SU-DHL-6 (cell line): ENCODE measurements around the gene EIF2S3.
"Not testable (repeated sequence)": the region's sequence is repeated elsewhere in the genome, so short reads cannot be mapped to it uniquely, and the experiment has no call there.

Experiments
- H2AFZ ChIP-seq: fragments of 200-600 bp; sonication (generic); 2 replicates; pipeline ENCODE4 v1.6.1; 2014; ENCODE audit warnings: low read depth, mild to moderate bottlenecking, moderate library complexity, mixed read lengths, antibody characterized with exemption, low read length; ENCODE audit not compliant: severe bottlenecking
- H3F3A ChIP-seq: fragments of 200-600 bp; shearing (Covaris generic); 2 replicates; pipeline ENCODE4 v1.6.0; 2016; ENCODE audit warnings: antibody characterized with exemption, mild to moderate bottlenecking; ENCODE audit not compliant: insufficient read depth
- H3K27ac ChIP-seq: fragments of 200-600 bp; sonication (generic); 2 replicates; pipeline ENCODE4 v1.5.1; 2016; ENCODE audit warnings: low read depth, mild to moderate bottlenecking, low read length, moderate library complexity, mixed read lengths
- H3K27me3 ChIP-seq: fragments of 200-600 bp; sonication (generic), shearing (Covaris generic); 2 replicates; pipeline ENCODE4 v1.6.0; 2014; ENCODE audit warnings: mild to moderate bottlenecking, low read length
- H3K36me3 ChIP-seq: fragments of 200-600 bp; sonication (generic); 2 replicates; pipeline ENCODE4 v1.6.1; 2014; ENCODE audit warnings: mild to moderate bottlenecking, low read length, mixed read lengths
- H3K4me2 ChIP-seq: fragments of 300-600, 200-600 bp; shearing (Covaris generic), sonication (generic); 2 replicates; pipeline ENCODE4 v1.6.0; 2014; ENCODE audit warnings: low read length, low read depth, mild to moderate bottlenecking; ENCODE audit not compliant: poor library complexity, severe bottlenecking
- H3K4me3 ChIP-seq: fragments of 200-600 bp; sonication (generic); 2 replicates; pipeline ENCODE4 v1.5.1; 2014; ENCODE audit warnings: antibody characterized with exemption, low read length, mild to moderate bottlenecking, mixed read lengths; ENCODE audit not compliant: insufficient read depth, poor library complexity, severe bottlenecking
- H3K79me2 ChIP-seq: fragments of 200-600 bp; sonication (generic); 2 replicates; pipeline ENCODE4 v1.6.1; 2014; ENCODE audit warnings: mild to moderate bottlenecking, low read length, moderate library complexity; ENCODE audit not compliant: insufficient read depth
- H3K9ac ChIP-seq: fragments of 200-600 bp; sonication (generic); 2 replicates; pipeline ENCODE4 v1.7.0; 2014; ENCODE audit warnings: mild to moderate bottlenecking, low read length
- H3K9me2 ChIP-seq: fragments of 200-600 bp; sonication (generic); replicated peaks from 2 replicates; pipeline ENCODE4 v1.6.1; 2014; ENCODE audit warnings: low read length; ENCODE audit not compliant: insufficient read depth
- H3K9me3 ChIP-seq: fragments of 200-600 bp; sonication (generic); 2 replicates; pipeline ENCODE4 v1.6.1; 2014; ENCODE audit warnings: low read length, mixed read lengths; ENCODE audit not compliant: insufficient read depth
- H4K20me1 ChIP-seq: fragments of 200-600 bp; sonication (generic); 2 replicates; pipeline ENCODE4 v1.6.1; 2014; ENCODE audit warnings: low read depth, mild to moderate bottlenecking, antibody characterized with exemption, low read length, moderate library complexity, mixed read lengths
- EZH2phosphoT487 ChIP-seq: fragments of 200-600 bp; sonication (generic), shearing (Covaris generic); conservative IDR thresholded peaks from 2 replicates; pipeline ENCODE4 v1.6.1; 2018; ENCODE audit warnings: mild to moderate bottlenecking, antibody characterized with exemption, low read length, moderate library complexity, mixed read lengths
- TF ChIP-seq, protein P1 (sequence below): fragments of 200-600 bp; sonication (generic); IDR thresholded peaks from one replicate; pipeline ENCODE4 v1.5.1; 2017; ENCODE audit warnings: antibody characterized with exemption, mild to moderate bottlenecking, low read length, moderate library complexity; ENCODE audit not compliant: insufficient read depth, poor library complexity, severe bottlenecking

Gene EIF2S3

DNA sequence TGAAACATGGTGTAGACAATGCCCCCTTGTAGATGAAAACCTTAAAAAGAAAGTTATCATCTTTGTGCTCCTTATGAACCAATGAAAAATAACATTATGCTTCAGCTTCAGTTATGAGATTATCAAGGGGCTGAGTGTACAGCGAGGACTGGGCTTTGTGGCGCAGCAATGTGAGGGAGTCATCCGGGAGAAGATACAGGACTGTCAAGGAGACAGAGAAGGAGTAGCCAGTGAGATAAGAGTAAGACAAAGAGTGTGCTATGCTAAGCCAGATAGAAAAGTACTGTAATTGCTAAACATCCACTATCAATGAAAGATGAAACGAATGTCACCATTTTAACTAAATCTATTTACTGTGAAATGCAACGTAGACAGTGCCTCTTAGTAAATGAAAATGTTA, 24.2 kb upstream of the EIF2S3 start:
- no peaks in the 10 kb centered on the region for H3K36me3 ChIP-seq
- H3K4me2 ChIP-seq = no peak overlapping the region
- H3K79me2 ChIP-seq = no peaks in the 10 kb centered on the region
- no peak overlapping the region for H2AFZ ChIP-seq
- H3K9me2 ChIP-seq = no peaks in the 10 kb centered on the region
- TF ChIP-seq EZH2phosphoT487 = no peak
- TF ChIP-seq, protein P1, sequence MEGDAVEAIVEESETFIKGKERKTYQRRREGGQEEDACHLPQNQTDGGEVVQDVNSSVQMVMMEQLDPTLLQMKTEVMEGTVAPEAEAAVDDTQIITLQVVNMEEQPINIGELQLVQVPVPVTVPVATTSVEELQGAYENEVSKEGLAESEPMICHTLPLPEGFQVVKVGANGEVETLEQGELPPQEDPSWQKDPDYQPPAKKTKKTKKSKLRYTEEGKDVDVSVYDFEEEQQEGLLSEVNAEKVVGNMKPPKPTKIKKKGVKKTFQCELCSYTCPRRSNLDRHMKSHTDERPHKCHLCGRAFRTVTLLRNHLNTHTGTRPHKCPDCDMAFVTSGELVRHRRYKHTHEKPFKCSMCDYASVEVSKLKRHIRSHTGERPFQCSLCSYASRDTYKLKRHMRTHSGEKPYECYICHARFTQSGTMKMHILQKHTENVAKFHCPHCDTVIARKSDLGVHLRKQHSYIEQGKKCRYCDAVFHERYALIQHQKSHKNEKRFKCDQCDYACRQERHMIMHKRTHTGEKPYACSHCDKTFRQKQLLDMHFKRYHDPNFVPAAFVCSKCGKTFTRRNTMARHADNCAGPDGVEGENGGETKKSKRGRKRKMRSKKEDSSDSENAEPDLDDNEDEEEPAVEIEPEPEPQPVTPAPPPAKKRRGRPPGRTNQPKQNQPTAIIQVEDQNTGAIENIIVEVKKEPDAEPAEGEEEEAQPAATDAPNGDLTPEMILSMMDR = no peak
- no peak overlapping the region for H3K4me3 ChIP-seq
- H3F3A ChIP-seq = peaks cover 8% of the 10 kb centered on the region; the same call in 1 of the 2 replicates
- H3K27ac ChIP-seq = no peak overlapping the region
- H3K9me3 ChIP-seq = no peaks in the 10 kb centered on the region
- no peaks in the 10 kb centered on the region for H4K20me1 ChIP-seq
- H3K27me3 ChIP-seq = no peaks in the 10 kb centered on the region
- H3K9ac ChIP-seq = no peak overlapping the region

DNA sequence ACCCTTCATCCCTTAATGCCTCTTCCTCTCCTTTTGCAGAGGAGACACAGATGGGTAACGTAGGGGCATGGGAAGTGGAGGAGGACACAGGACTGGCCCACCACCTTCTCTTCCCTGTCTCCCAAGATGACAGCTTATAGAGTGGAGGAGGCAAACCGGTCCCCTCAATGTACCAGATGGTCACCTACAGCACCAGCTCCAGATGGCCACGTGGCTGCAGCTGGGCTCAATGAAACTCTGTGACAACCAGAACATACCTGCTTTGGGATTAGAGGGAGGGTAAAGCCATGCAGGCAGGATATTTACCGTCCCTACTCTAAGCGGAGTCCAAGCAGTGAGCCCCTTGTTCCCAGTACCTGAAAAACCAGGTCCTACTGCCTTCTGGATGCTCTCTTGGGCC, 20.3 kb upstream of the EIF2S3 start:
- H3K27me3 ChIP-seq = no peaks in the 10 kb centered on the region
- no peak overlapping the region for H3K9ac ChIP-seq
- H3K36me3 ChIP-seq = no peaks in the 10 kb centered on the region
- H3K4me2 ChIP-seq = no peak overlapping the region
- no peaks in the 10 kb centered on the region for H3K79me2 ChIP-seq
- H3K4me3 ChIP-seq = no peak overlapping the region
- no peaks in the 10 kb centered on the region for H3K9me2 ChIP-seq
- H3K27ac ChIP-seq = no peak overlapping the region
- TF ChIP-seq, protein P1 = no peak
- TF ChIP-seq EZH2phosphoT487 = no peak
- no peaks in the 10 kb centered on the region for H3F3A ChIP-seq
- no peak overlapping the region for H2AFZ ChIP-seq
- H3K9me3 ChIP-seq = no peaks in the 10 kb centered on the region
- H4K20me1 ChIP-seq = no peaks in the 10 kb centered on the region

DNA sequence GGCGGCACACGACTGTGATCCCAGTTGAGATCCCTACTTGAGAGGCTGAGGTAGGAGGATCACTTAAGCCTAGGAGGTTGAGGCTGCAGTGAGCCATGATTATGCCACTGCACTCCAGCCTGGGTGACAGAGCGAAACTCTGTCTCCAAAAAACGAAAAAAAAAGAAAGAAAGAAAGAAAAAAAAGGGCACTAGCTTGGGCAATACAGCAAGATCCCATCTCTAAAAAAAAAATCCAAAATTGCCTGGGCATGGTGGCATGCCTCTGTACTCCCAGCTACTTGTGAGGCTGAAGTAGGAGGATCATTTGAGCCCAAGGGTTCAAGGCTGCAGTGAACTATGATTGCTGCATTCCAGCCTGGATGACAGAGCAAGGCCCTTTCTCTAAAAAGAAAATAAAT, 17.0 kb upstream of the EIF2S3 start:
- Histone ChIP-seq H3K9me2 (no peaks in the 10 kb centered on the region), H3F3A (no peaks in the 10 kb centered on the region), H3K79me2 (no peaks in the 10 kb centered on the region), H3K27me3 (no peaks in the 10 kb centered on the region), H3K27ac (no peak overlapping the region), H3K36me3 (no peaks in the 10 kb centered on the region), H3K4me3 (no peak overlapping the region), H3K4me2 (no peak overlapping the region), H2AFZ (no peak overlapping the region), H4K20me1 (no peaks in the 10 kb centered on the region), H3K9me3 (no peaks in the 10 kb centered on the region), H3K9ac (no peak overlapping the region)
- TF ChIP-seq EZH2phosphoT487 = no peak
- TF ChIP-seq, protein P1 = no peak

DNA sequence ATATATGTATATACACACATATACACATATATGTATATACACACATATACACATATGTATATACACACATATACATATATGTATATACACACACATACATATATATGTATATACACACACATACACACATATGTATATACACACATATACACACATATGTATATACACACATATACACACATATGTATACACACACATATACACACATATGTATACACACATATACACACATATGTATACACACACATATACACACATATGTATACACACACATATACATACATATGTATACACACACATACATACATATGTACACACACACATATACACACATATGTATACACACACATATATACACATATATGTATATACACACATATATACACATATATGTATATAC, 8.7 kb upstream of the EIF2S3 start:
- not testable (repeated sequence) for H3K4me2 ChIP-seq, H3K4me3 ChIP-seq, H4K20me1 ChIP-seq, H3K36me3 ChIP-seq, H3K9me2 ChIP-seq, H3K79me2 ChIP-seq, H3K27me3 ChIP-seq, H3K9ac ChIP-seq, H3K9me3 ChIP-seq, H2AFZ ChIP-seq, H3K27ac ChIP-seq, H3F3A ChIP-seq

DNA sequence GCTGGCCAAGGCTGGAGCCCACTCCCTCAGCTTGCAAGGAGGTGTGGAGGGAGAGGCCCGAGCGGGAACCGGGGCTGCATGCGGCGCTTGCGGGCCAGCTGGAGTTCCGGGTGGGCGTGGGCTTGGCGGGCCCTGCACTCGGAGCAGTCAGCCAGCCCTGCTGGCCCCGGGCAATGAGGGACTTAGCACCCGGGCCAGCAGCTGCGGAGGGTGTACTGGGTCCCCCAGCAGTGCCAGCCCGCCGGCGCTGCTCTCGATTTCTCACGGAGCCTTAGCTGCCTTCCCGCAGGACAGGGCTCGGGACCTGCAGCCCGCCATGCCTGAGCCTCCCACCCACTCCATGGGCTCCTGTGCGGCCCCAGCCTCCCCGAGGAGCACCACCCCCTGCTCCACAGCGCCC, 5.1 kb upstream of the EIF2S3 start:
- not testable (repeated sequence) for H3K9me2 ChIP-seq, H3K9ac ChIP-seq, H4K20me1 ChIP-seq, H3K4me2 ChIP-seq, H3F3A ChIP-seq, H3K9me3 ChIP-seq, H3K27ac ChIP-seq, H3K4me3 ChIP-seq, H3K27me3 ChIP-seq, H3K36me3 ChIP-seq, H3K79me2 ChIP-seq, H2AFZ ChIP-seq

DNA sequence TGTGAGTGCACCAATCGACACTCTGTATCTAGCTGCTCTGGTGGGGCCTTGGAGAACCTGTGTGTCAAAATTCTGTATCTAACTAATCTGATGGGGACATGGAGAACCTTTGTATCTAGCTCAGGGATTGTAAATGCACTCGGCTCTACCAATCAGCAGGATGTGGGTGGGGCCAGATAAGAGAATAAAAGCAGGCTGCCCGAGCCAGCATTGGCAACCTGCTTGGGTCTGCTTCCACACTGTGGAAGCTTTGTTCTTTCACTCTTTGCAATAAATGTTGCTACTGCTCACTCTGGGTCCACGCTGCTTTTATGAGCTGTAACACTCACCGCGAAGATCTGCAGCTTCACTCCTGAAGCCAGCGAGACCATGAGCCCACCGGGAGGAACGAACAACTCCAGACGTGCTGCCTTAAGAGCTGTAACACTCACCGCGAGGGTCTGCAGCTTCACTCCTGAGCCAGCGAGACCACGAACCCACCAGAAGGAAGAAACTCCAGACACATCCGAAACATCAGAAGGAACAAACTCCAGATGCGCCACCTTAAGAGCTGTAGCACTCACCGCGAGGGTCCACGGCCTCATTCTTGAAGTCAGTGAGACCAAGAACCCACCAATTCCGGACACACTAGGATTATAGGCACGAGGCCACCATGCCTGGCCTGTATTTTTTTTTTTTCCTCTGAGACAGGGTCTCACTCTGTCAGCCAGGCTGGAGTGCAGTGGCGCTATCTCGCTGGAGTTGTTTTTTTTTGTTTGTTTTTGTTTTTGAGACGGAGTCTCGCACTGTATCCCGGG, 4.0 kb upstream of the EIF2S3 start:
- not testable (repeated sequence) for H3K79me2 ChIP-seq, H3K9me2 ChIP-seq, H4K20me1 ChIP-seq, H3K4me2 ChIP-seq, H3K27me3 ChIP-seq, H3K27ac ChIP-seq, H3K9ac ChIP-seq, H3K9me3 ChIP-seq, H2AFZ ChIP-seq, H3F3A ChIP-seq, H3K36me3 ChIP-seq, H3K4me3 ChIP-seq
